ENCODE measurements around the gene ACSS2.

Gene ACSS2

GRCh38 chr20:34916774-34917354, 40.5 kb downstream of the ACSS2 start:
- DNase-seq: no peak

- no peak for DNase-seq
Measured at GRCh38 chr20:34920055-34920454, 43.6 kb downstream of the ACSS2 start.

- DNase-seq: no peak
Measured at GRCh38 chr20:34921436-34921835, 45.0 kb downstream of the ACSS2 start.

DNA sequence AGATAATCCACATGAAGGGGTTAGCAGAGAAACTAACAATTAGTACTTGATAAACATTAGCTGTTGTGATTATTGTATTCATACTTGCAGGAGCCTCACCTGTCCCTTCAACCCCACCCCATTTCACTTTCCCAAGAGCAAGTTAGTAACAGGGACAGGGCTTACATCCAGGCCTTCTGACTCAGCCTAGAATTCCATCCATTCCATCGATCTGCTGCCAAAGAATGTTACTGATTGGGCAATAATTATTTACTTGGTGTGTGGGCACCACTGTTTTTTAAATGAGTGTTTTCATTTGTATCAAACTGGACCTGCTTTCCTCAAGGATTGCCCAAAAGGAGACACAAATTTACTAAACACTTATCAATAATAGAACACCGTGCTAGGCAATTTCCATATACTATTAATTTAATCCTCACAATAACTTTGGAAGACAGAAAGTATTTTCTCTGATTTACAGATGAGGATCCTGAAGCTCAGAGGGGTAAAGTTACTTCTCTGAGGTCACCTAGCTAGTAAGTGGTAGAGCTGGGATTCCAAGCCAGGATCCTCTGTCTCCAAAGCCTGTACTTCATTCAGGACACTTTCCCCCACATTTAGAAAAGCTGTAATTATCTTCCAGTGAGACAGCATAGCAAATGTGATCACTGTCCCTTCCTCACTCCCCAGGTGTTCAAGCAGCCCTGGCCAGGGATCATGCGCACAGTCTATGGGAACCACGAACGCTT, 46.4 kb downstream of the ACSS2 start:
- no peak for DNase-seq

DNA sequence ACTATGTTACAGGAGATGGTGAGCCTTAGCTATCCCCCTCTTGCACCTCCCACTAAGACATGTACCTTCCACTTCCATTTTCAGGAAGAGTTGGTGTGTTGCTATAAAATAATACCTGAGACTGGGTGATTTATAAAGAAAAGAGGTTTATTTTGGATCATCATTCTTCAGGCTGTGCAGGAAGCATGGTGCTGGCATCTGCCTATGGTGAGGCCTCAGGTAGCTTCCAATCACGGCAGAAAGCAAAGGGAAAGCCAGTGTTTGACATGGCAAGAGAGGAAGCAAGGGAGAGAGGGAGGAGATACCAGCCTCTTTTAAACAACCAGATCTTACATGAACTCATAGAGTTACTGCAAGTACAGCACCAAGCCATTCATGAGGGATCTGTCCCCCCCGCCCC, 47.0 kb downstream of the ACSS2 start:
- no peak for DNase-seq

- DNase-seq: no peak
Measured at GRCh38 chr20:34925341-34925740, 48.9 kb downstream of the ACSS2 start.

GRCh38 chr20:34925981-34926380, 49.6 kb downstream of the ACSS2 start:
- no peak for DNase-seq

- no peak for DNase-seq
Measured at GRCh38 chr20:34926581-34926980, 50.2 kb downstream of the ACSS2 start.

- DNase-seq: no peak
Measured at GRCh38 chr20:34927736-34928135, 51.3 kb downstream of the ACSS2 start.

DNA sequence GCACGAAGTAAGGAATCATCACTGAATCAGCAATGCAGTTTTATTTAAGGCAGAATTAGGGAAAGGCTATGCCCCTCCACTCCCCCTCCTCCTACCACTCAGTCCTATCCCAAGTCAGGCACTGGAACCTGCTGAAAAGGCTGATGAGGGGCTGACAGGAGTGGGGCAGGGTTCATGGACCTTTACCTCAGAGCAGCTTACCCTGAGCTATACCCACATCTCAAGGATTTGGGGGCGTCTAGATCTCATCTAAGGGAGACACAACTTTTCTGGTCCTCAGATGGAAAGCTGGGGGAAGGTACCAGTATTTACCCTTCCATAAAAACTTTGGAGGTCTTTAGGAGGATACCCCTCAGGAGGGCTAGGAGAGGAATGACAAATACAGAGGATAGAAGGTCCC, 52.0 kb downstream of the ACSS2 start:
- DNase-seq: no peak

DNA sequence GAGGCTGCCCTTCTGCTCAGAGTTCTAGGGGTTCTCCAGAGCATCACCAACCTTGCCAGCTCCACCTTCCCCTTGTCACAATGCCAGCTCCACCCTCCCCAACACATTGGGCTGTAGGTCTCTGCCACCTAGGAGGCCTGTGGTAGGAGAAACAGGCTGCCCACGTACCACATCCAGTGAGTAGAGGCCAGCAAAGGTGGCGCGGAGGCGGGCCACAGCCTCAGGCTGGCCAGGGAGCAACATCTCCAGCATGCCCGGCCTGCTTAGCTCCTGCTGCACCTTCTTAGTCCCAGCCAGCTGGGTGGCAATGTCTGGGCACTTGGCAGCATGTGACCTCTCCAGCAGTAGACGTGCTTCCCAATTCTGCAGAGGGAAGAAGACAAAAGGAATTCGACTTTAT, 55.4 kb downstream of the ACSS2 start:
- no peak for DNase-seq

- peak; percentile 87 for DNase-seq
Measured at GRCh38 chr20:34938466-34939163, 62.2 kb downstream of the ACSS2 start.

- DNase-seq: no peak
Measured at GRCh38 chr20:34940081-34940481, 63.7 kb downstream of the ACSS2 start.

- peak; percentile 73 for DNase-seq
Measured at GRCh38 chr20:34941226-34941625, 64.8 kb downstream of the ACSS2 start.

DNA sequence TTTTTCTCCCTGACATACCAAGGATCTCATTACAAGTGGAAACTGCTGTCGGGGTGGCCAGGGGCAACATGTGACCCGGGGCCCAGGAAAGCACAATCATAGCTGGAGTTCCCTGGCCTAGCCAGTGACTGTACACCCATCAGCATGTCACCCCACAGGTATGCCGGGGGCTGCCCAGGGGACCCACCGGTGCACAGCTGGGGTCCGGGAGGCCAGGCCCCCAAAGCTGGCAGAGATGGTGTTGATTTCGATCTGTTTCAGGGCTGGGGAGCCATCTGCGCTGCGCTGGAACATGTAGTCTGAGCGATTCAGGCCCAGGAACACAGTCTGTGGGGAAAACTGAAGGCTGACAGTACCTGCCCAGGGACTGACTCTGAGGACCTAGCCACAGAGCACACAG, 65.9 kb downstream of the ACSS2 start:
- no peak for DNase-seq

DNA sequence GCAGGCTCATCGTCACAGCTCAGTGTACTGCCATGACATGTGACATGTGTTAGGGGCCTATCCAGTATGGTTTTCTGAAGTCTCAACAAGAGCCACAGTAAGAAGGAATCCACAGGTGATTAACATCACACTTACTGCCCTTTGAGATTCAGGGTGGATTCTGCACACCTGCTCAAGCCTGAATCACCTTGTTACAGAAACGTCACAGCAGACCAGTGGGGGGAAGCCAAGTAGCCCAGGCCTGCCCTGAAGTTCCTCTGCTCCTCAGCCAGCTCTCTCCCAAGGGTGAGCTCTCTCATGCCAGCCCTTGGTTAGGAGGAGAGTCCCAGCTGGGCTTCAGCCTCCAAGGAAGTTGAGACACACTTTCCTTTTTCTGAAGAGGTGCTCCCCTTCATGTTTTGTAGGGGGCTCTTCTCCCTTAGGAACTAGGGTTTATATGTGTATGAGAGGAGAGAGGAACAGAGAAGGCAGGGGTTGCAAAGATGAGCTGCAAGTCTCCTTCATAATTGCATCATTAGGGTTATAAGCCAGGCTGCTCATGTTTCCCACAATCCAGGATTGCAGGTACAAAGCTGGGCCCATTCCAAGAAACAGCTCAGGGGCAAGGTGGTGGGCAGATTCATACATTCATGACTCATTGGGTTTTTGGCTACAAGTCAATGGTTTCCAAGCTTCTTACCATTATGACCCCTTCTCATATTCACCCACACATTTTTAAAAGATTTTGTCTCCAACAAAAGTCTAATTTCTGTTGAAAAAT, 67.6 kb downstream of the ACSS2 start:
- no peak for DNase-seq

GRCh38 chr20:34945315-34946077, 69.1 kb downstream of the ACSS2 start:
- no peak for DNase-seq

DNA sequence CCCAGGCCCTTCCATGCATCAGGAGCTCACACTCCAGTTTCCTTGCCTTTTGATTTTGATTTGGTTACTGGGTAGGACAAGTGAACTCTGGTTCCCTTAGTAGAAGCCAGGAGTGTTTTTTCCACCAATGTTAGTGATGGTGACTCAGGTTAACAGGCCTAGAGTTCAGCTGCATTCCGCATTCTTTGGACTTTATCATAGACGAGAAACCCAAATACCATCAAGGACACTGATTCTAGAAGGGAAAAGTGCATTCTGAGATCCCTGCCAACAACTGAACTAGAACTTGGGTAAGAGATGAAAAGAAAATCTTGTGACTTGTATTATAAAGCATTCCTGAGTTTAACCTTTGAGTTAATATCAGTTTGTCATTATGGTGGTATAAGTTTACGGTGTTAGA, 70.2 kb downstream of the ACSS2 start:
- no peak for DNase-seq

- DNase-seq: no peak
Measured at GRCh38 chr20:34947336-34947735, 70.9 kb downstream of the ACSS2 start.

DNA sequence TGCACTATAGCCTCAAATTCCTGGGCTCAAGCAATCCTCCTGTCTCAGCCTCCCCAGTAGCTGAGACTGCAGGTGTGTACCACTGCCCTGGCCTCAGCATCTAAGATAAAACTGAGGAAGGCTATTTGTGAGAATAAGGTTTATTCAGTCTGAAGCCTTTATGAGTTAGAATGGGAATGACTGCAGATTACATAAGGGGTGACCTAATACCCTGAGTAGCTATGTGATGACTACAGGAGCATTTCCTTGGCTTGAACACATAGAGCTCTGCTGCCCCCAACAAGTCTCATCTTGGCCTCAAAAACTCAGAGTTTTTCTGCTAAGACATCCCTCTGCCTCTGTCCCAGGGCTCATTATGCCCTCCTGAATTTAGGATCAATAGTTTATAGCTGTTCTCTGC, 71.6 kb downstream of the ACSS2 start:
- no peak for DNase-seq

- DNase-seq: no peak
Measured at GRCh38 chr20:34949120-34949519, 72.7 kb downstream of the ACSS2 start.

- no peak for DNase-seq
Measured at GRCh38 chr20:34951252-34951651, 74.8 kb downstream of the ACSS2 start.

DNA sequence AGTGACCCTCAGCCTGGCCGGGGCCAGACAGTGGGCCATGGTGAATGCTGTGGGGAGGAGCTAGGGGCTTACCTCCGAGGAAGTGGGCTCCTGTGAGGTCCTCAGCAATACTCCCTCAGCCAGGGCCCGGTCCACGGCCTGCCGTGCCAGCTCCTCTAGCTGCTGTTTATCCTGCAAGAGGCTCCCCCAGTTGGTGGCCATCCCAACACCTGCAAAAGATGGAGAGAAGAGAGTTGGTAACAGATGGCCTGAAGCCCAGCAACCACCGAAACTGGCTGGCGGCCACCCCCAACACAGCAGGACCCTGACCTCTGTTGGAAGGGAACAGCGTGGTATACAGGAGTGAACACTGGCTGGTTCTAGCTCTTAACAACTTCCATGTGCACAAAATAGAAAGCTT, 75.2 kb downstream of the ACSS2 start:
- no peak for DNase-seq

All from MV-4-11 (cell line).